ENCODE results near the gene TMEM242. TPM values are rescaled to one million over a fixed set of nuclear protein-coding genes. Genes with fewer than 3 reads are reported as not detected.

Gene TMEM242
- total RNA-seq = 10 to 100 TPM in 4 of 7 donors, 1 to 10 TPM in 3; 5.5 to 12.1 (median 10.1) TPM
- polyA plus RNA-seq = 10 to 100 TPM in 1 of 2 donors, 1 to 10 TPM in 1; 7.4 to 11.1 TPM
- long read RNA-seq, donor 1, full-length matches to known transcripts = 34 of 34 reads
- long read RNA-seq, donor 1, partial matches to known transcripts = 0 of 34 reads
- long read RNA-seq, donor 1, other reads (novel, unspliced or antisense) = 0 of 34 reads
- long read RNA-seq, donor 2, full-length matches to known transcripts = 10 of 33 reads
- long read RNA-seq, donor 2, partial matches to known transcripts = 23 of 33 reads
- long read RNA-seq, donor 2, other reads (novel, unspliced or antisense) = 0 of 33 reads
- long read RNA-seq, donor 3, full-length matches to known transcripts = 14 of 20 reads
- long read RNA-seq, donor 3, partial matches to known transcripts = 0 of 20 reads
- long read RNA-seq, donor 3, other reads (novel, unspliced or antisense) = 6 of 20 reads

DNA sequence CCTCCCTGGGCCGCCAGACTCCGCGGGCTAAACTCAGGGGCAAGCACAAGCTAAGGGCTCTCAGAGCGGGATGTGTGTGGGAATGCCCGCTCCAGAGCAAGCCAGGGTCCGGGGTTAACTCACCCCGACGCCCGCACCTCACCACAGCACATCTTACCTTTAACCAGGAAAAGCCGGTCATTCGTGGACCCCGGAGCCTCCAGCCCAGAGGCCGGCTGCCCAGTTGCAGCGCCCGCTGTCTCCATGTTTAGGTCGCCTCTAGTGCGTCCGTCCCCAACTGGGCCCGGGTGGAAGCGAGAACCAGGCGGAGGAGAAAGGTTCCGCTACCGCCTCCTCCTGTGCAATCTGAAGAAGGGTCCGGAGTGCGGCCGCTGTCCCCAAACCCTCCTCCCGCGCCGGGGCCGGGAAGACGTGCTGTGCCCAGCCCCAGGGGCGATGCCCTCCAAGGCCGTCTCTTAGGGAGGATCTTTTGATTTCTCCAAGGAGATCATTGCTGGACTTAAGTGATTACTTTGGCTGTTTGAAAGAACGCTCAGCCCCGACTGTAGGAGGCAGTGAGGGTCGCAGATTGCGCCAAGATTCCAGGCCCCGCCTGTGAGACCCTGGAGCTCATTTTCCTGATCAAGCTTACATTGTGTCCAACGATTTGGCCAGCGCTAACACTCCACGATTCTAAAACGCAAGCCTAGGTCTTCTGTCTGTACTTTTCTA is at the start of gene TMEM242:
Gene TMEM242 (minus strand): TSS at position 265 of the 711 bp plus-strand sequence. CDS start 20 bp downstream, at position 245.
- H3K27ac ChIP-seq = peak within 1 kb of the TSS; percentile 69 to 91
- TF ChIP-seq EP300 (IDR thresholded peaks at IDR 0.05) (no peak), POLR2A (IDR thresholded peaks at IDR 0.05) (peak; percentile 69)
- TF ChIP-seq, protein P1, sequence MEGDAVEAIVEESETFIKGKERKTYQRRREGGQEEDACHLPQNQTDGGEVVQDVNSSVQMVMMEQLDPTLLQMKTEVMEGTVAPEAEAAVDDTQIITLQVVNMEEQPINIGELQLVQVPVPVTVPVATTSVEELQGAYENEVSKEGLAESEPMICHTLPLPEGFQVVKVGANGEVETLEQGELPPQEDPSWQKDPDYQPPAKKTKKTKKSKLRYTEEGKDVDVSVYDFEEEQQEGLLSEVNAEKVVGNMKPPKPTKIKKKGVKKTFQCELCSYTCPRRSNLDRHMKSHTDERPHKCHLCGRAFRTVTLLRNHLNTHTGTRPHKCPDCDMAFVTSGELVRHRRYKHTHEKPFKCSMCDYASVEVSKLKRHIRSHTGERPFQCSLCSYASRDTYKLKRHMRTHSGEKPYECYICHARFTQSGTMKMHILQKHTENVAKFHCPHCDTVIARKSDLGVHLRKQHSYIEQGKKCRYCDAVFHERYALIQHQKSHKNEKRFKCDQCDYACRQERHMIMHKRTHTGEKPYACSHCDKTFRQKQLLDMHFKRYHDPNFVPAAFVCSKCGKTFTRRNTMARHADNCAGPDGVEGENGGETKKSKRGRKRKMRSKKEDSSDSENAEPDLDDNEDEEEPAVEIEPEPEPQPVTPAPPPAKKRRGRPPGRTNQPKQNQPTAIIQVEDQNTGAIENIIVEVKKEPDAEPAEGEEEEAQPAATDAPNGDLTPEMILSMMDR (IDR thresholded peaks at IDR 0.05) = peak in 2 of 3 donors; percentile 46 to 47
- no peaks in the 10 kb centered on the region for H3K9me3 ChIP-seq
- peak; percentile 85 to 95 (median 89) for DNase-seq
- intact Hi-C loops (cut with DNase I) = loop anchor here in 1 of 4 donors (5.0 kb wide), 1 partner anchor 344 kb away; no protein-coding TSS in a partner anchor
- no peaks in the 10 kb centered on the region for H3K27me3 ChIP-seq
- 0 to 1% (median 0%) methylated on average over 33 to 42 of the region's 42 CpGs for WGBS, 3 donors
- H3K36me3 ChIP-seq = no peaks in the 10 kb centered on the region
- peak within 1 kb of the TSS; percentile 59 for H3K4me3 ChIP-seq
- H3K4me1 ChIP-seq (ENCODE audit: insufficient read depth) = no peaks in the 10 kb centered on the region

DNA sequence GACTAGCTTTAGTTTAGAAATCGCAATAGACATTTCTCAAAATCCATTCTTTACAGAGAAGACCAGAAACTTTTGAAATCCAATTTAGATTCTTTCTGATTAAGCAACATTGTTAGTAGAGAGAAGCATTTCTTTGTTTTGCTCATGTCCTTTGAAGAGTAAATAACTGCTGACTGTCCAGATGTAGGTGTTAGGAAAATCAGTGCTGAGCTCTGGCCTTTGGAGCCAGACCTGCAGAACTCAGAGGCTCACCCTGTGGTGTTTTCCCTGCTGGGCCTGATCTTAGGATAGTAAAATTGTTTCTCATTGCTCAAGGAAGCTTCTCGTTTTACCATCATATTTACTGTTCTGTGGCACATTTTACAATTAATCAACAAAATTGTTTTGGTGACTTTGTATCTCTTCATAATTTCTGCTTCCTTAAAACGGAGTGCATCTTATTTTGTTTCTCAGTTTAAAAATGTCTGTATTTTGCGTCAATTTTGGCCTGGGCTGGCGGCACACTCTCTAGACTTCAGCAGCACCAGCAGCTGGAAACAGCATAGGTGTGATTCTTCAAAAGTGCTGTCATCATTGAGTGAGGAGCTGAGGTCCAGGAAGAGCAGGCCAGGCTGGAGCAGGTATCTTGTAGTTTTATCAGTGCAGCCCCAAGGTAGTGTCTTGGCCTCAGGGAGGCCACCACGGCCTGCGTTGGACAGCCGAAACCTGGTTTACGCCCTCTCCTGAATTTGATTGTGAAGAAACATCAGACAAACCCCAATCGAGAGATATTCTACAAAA is 49.4 kb upstream of the TMEM242 start:
- WGBS, 3 donors = 81 to 85% (median 81%) methylated on average over 10 of the region's 10 CpGs
- no peak for TF ChIP-seq EP300 (IDR thresholded peaks at IDR 0.05)
- TF ChIP-seq, protein P1 (IDR thresholded peaks at IDR 0.05) = no peak

DNA sequence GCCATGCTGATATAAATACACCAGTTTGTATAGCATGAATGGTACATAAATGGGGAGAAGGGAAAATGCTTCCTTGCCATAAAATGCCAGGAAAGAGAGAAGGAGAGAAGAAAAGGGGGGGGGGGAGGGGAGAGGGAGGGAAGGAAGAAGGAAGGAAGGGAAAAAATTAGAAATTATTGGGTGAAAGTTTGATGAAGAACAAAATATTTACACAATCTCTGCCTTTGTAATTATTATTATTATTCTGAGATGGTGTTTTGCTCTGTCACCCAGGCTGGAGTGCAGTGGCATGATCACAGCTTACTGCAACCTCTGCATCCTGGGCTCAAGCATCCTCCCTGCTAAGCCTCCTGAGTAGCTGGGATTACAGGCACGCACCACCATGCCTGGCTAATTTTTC is 47.4 kb upstream of the TMEM242 start:
- H3K9me3 ChIP-seq = no peaks in the 10 kb centered on the region
- intact Hi-C loops (cut with DNase I) = no loop called here
- TF ChIP-seq EP300 (IDR thresholded peaks at IDR 0.05) = no peak
- TF ChIP-seq POLR2A (IDR thresholded peaks at IDR 0.05) = no peak
- TF ChIP-seq, protein P1 (IDR thresholded peaks at IDR 0.05) = no peak
- no peak overlapping the region for H3K27ac ChIP-seq
- 73 to 88% (median 85%) methylated on average over 1 of the region's 1 CpG for WGBS, 3 donors
- H3K4me3 ChIP-seq = no peak overlapping the region
- H3K36me3 ChIP-seq = no peaks in the 10 kb centered on the region
- H3K27me3 ChIP-seq = no peaks in the 10 kb centered on the region
- DNase-seq = no peak
- H3K4me1 ChIP-seq (ENCODE audit: insufficient read depth) = no peaks in the 10 kb centered on the region

More for the DNA sequence above, 49.4 kb upstream of the TMEM242 start:
- Histone ChIP-seq H3K36me3 (no peaks in the 10 kb centered on the region), H3K9me3 (no peaks in the 10 kb centered on the region), H3K27ac (no peak overlapping the region), H3K4me3 (no peak overlapping the region), H3K4me1 (ENCODE audit: insufficient read depth) (no peaks in the 10 kb centered on the region), H3K27me3 (no peaks in the 10 kb centered on the region)
- no peak for DNase-seq
- intact Hi-C loops (cut with DNase I) = no loop called here

All from ovary (tissue), 10 donors.